COLO829 (cell line): ENCODE results near the gene NHLRC4.

ENCODE experiments used
- DNase-seq: peaks from one replicate; pipeline ENCODE4 v3.0.0; 2012; ENCODE audit warnings: low spot score

Gene NHLRC4

GRCh38 chr16:530111-530817 lies 36.5 kb upstream of the NHLRC4 start:
- no peak for DNase-seq

- no peak for DNase-seq
Measured at GRCh38 chr16:531494-532125, 35.2 kb upstream of the NHLRC4 start.

- DNase-seq, result no peak
Measured at GRCh38 chr16:533391-534123, 33.2 kb upstream of the NHLRC4 start.

- DNase-seq, result no peak
Measured at GRCh38 chr16:534135-534534, 32.7 kb upstream of the NHLRC4 start.

- no peak for DNase-seq
Measured at GRCh38 chr16:534856-535445, 31.9 kb upstream of the NHLRC4 start.

GRCh38 chr16:535446-536405 lies 31.1 kb upstream of the NHLRC4 start:
- no peak for DNase-seq

GRCh38 chr16:536746-537145 lies 30.1 kb upstream of the NHLRC4 start:
- no peak for DNase-seq

GRCh38 chr16:537415-538335 lies 29.1 kb upstream of the NHLRC4 start:
- DNase-seq, result no peak

- DNase-seq, result no peak
Measured at GRCh38 chr16:539901-540530, 26.8 kb upstream of the NHLRC4 start.

GRCh38 chr16:540645-541340 lies 26.0 kb upstream of the NHLRC4 start:
- no peak for DNase-seq

GRCh38 chr16:543301-544164 lies 23.3 kb upstream of the NHLRC4 start:
- DNase-seq, result no peak

- no peak for DNase-seq
Measured at GRCh38 chr16:544517-544916, 22.3 kb upstream of the NHLRC4 start.

GRCh38 chr16:546909-547770 lies 19.7 kb upstream of the NHLRC4 start:
- no peak for DNase-seq

GRCh38 chr16:548586-548985 lies 18.2 kb upstream of the NHLRC4 start:
- no peak for DNase-seq

- no peak for DNase-seq
Measured at GRCh38 chr16:549544-550263, 17.1 kb upstream of the NHLRC4 start.

GRCh38 chr16:551210-551609 lies 15.6 kb upstream of the NHLRC4 start:
- DNase-seq, result no peak

GRCh38 chr16:552171-552570 lies 14.6 kb upstream of the NHLRC4 start:
- DNase-seq, result no peak
